Measurements from ENCODE around the gene NCOR1.
"Not testable (repeated sequence)": the region's sequence is repeated elsewhere in the genome, so short reads cannot be mapped to it uniquely, and the experiment has no call there.

Gene NCOR1

DNA sequence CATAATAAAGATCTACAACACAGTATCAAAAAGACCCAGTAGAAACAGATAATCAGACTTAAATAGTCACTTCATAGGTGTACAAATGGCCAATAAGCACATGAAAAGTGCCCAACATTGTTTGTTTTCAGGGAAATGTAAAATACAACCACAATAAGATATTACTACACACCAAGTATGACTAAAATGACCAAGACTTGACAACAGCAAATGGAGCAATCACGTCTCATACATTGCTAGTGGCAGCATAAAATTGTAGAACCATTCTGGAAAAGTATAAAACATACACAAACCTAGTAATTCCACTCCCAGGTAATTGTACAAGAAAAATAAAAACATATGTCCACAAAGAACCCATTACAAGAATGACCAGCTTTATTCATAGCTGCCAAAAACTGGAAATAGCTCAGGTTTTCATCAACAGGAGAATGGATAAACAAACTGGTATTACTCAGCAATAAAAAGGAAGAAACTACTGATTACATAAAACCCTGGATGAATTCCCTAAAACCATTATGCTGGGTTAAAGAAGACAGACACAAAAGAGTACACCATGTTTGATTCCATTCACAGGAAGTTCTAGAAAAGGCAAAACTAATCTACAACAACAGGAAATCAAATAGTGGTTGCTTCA, 130.2 kb downstream of the NCOR1 start:
- no peak for DNase-seq

DNA sequence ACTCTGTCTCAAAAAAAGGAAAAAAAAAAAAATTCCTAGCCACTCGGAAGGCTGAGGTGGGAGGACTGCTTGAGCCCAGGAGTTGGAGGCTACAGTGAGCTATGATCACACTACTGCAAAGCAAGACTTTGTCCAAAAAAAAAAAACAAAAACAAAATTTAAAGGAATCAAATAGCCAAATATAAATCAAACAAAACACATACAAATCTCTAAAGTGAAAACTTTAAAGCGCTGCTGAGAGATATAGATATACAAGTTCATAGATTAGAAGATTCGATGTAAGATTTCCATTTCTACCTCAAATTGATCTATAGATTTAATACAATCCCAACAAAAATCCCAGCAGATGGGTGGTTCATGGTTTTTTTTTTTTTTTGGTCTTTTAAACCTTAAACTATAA, 132.1 kb downstream of the NCOR1 start:
- no peak for DNase-seq

DNA sequence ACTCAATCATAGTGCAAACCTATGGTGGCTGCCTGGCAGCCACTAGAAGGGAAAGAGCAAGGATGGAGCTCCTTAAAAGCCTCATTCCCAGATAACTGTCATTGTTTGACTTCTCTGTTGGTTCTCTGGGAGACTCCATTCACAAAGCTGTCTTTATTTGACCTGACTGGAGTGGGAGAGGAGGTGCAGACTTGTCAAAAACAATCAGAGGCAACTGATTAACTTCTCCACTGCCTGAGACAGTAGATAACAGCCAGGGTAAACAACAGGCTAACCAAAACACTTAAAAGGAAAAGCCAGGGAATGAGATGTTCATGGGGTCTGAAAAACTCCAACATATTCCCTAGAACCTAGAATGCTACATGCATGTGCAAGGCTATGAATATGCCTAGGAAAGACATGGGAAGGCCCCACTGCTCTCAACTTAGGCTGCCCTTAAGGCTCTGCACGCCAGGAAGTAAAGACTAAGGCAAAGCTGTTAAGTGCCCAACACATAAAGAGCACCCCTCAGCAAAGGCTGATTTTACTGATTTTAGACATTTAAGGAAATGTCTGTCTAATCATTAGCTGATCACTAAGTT, 133.7 kb downstream of the NCOR1 start:
- no peak for DNase-seq

DNA sequence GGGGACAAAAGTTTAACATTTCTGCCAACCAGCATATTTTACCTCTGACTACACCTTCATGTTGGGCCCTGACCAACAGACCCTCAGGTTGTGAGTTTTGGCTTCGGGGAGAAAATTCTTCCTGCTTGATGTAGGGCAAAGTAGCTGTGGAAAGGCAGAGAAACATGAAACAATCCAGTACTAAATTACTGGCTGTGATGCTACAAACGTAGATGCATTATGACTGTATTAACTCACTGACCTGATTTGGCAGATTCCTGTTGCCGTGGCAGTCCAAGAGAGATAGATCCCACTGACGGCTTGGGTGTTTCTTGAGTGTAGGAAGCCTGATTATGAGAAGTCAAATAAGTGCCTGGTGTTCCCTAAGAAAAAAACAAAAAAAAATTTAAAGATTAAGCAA, 135.0 kb downstream of the NCOR1 start:
- no peak for DNase-seq

DNA sequence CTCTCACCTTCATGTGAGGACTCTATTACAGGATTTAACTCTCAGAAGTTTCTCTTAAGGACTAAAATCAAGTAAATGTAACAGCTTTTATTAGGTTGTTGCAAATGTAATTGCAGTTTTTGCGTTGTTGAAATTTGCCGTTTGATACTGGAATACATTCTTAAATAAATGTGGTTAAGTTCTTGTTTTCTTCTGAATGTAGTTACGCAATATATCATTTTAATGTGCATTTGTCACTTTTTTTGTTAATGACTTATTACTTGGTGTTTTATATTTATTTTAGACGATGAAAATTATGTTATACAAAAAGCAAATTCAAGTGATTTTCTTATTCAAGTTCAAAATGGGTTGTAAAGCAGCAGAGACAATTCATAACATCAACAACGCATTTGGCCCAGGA, 139.4 kb downstream of the NCOR1 start:
- DNase-seq = no peak

DNA sequence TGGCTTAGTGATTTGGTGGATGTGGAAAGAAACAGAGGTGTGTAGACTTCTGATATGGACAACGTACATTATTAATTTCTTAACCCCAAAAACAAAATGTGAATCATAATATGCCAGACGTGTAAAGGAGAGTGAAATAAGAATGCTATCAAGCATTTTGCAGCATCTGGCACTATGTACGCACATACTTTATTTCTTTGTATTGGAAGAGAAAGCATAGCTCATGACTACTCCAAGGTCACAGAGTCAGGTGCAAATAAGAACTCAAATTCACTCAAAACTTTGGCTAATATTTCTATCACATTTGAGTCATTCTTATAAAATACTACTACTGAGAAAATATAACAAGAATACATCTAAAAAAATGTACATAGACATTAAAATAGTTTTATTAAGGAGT, 140.9 kb downstream of the NCOR1 start:
- no peak for DNase-seq

DNA sequence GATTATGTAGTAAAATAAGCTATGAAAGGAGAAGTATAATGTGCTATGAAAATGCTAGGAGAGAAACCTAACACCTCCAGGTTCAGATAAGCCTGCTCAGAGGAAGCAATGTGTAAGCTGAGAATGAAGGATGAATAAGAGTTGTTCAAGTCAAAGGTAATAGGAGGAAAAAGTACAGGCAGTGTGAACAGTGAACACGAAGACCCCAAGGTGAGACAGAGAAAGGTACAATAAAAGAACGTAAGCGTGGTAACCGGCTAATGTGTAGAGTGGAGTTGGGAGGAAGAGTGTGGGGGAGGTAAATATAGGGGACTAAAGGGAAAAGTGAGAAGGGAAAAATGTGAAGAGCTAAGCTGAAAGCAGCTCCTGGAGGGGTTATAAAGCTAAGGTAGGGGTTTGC, 141.5 kb downstream of the NCOR1 start:
- no peak for DNase-seq

DNA sequence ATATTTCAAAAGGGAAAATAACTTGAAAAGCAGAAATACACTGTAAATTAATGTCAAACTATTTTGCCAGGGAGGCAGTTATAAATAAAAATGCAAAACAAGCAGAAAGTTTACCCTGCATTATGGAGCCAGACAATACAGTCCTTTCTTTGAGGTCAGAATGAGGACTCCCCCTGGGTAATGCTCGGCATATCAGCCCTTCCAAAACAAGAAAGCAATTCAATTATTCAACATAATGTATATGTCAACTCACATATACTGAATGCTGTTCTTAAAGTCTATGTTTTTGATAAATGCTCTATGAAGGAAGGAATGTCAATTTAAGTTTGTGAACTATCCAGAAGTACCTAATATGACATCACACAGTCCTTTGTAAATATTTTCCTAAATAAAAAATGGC, 143.3 kb downstream of the NCOR1 start:
- DNase-seq = no peak

DNA sequence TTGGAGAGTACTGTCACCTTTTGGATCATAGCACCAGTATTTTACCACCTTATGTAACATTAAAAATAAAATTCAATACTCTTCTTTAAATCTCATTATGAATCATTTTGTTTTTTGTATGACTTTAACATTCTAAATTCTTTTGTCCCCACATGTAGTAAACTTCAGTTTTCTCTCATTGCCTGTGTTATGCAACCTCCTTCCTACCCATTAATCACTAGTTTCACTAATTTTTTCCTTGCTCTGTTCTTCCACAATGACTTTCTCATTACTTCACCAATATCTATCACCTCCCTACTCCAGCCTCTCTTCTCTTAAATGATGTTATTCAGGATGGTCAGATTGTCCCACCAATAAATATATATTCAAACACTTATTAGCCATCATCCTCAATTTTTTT, 147.0 kb downstream of the NCOR1 start:
- no peak for DNase-seq

DNA sequence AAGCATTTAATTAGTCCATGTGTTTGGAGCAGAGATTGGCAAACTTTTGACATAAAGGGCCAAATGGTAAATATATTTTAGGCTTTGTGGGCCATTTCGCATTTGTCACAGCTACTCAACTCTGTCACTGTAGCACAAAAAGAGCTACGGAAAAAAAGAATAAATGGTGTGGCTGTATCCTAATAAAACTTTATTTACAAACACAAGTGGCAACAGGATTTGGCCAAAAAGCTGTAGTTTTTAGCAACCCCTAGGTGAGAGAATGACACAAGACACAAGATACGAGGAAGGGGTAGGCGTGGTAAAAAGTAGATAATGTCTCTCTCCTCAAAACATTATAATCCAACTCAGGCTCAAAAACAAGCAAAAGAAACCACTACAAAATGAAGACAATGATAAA, 149.2 kb downstream of the NCOR1 start:
- no peak for DNase-seq

DNA sequence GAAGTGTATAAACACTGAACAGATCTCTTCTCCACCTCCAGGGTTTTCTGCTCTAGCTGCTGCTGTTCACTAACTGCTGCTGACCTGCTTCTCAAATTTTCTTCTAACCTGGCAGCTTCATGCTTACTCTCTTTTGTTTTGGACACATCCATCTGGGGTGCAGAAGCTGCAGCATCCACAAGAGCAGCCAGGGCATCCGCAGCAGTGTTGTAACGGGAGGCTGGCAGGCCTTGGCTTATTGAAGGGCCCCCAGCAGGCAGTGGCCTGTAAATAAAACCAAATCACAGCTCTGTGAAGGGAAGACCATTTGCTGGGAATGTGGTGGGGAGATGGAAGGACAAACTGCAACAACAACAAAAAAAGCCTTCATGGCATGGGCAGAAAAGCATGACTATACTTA, 153.7 kb downstream of the NCOR1 start:
- DNase-seq = no peak

DNA sequence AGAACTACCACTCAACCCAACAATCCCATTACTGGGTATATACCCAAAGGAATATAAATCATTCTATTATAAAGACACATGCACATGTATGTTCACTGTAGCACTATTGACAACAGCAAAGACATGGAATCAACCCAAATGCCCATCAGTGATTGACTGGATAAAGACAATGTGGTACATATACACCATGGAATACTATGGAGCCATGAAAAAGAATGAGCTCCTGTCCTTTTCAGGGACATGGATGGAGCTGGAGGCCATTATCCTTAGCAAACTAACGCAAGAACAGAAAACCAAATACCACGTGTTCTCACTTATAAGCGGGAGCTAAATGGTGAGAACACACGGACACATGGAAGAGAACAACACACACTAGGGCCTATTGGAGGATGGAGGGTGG, 160.2 kb downstream of the NCOR1 start:
- DNase-seq = not testable (repeated sequence)

DNA sequence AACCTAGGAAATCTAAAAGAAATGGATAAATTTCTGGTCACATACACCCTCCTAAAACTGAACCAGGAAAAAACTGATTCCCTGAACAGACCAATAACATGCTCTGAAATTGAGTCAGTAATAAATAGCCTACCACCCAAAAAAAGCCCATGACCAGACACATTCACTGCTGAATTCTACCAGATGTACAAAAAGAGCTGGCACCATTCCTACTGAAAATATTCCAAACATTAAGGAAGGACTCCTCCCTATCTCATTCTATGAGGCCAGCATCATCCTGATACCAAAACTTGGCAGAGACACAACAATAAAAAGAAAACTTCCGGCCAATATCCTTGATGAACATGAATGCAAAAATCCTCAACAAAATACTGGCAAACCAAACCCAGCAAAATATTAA, 162.8 kb downstream of the NCOR1 start:
- DNase-seq = no peak

DNA sequence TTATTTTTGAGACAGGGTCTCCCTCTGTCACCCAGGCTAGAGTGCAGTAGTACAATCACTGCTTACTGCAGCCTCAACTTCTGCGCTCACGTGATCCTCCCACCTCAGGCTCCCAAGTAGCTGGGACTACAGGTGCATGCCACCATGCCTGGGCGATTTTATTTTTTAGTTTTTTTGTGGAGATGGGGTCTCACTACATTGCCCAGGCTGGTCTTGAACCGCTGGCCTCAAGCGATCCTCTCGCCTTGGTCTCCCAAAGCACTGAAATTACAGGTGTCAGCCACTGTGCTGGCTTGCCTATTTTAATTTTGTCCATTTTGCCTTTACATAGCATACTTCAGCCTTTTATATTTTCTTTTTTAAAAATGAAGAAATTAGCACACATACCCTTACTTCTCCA, 164.5 kb downstream of the NCOR1 start:
- no peak for DNase-seq

DNA sequence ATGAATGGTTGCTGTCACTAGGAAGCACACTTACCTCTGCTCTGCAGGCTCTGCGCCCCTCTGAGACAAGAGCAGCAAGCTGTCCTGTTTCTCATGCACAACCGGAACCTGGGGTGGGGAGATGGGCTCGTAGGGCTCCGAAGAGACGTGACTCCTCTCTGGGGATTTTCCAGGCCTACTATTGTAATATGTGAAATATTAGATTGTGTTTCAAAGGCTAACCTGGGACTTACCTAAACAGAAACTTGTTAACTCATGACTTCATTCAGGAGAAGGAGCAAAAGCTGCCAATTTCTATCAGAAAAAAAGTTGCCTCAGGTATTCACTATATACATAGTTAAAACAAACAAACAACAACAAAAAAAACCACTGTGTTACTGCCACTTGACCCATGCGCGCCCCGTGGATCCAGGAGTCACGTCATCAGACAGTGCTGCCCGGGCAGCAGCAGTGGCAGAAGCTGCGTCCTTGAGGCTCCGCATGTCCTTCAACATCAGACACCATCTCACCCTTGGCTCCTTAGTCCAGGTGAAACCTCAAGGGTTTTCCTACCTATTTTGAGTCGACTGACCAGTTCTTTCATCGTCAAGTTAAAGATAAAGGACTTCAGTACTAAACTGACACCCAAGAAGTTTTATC, 166.4 kb downstream of the NCOR1 start:
- DNase-seq = no peak

DNA sequence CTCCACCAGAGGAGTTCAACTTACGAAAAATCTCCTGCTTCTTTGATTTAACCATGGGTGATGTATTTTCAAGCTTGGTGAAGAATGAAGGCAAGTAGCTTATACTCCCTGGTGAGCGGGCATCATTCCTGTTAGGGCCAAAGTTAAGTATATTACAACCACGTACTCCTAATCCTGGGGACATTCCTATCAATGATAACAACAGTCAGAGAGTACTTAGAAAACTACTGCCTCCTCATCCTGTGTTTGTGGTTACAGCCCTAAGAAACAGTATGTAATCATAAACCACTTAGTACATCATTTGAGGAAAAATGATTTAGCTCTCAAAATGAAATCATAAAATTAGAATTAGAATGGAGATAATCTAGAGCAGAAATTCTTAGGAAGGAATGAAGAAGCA, 168.4 kb downstream of the NCOR1 start:
- no peak for DNase-seq

DNA sequence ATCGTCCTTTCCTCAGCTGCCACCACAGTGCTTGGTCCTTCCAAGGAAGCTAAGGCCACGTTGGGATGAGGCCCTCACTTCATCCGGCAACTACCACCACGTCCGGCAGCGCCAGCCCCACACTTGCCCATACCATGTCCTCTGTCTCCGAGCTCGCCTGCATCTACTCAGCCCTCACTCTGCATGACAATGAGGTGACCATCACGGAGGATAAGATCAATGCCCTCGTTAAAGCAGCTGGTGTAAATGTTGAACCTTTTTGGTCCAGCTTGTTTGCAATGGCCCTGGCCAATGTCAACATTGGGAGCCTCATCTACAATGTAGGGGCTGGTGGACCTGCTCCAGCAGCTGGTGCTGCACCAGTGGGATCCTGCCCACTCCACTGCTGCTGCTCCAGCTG, 170.8 kb downstream of the NCOR1 start:
- DNase-seq = no peak

DNA sequence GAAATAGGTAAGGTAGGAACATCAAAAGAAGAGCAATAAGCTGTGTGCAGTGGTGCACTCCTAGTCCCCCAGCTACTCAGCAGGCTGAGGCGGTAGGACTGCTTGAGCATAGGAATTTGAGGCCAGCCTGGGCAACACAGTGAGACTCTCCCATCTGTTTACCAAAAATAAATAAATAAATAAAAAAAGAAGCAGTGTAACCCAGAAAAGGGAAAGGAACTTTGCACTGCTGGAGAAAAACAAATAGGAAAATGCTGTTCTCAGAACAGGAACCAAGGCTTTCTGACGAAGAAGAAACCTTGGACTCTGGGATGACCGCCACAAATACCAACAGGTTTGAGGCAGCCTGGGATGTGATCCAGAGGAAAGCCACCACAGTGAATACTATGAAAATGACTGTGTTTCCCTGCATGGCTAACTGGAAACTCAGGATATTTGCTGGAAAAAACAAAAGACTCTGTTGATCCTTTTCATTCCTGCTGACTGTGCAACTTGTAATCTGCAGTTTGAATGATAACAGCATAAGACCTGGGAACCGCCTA, 174.6 kb downstream of the NCOR1 start:
- no peak for DNase-seq

DNA sequence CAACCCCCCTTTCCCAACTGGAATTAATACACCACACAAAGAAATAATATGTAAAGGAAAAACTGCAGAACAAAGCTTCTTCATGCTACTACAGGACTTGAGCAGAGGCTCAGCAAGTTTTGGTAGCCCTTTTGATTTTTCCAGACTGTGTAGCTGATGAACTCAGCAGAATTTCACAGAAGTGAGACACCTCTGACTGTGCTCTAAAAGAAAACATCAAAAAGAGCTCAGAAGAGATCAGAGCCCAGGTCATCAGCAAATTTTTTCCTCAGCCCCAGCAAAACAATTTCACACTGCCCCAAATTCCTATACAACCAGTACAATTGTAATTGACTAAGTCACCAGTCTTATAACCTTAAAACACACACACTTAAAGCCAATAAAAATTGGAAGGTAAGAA, 177.7 kb downstream of the NCOR1 start:
- DNase-seq = no peak

DNA sequence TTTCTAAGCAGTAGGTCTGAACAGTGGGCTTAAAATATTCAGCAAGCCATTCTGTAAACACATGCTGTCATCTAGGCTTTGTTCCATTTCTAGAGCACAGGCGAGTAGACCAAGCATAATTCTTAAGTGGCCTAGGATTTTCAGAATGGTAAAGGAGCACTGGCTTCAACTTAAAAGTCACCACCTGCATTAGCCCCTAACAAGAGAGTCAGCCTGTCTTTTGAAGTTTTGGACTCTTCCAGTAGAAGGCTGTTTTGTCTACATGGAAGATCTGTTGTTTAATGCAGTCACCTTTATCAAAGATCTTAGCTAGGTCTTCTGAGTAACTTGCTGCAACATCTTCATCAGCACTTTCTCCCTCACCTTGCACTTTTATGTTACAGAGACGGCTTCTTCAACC, 179.1 kb downstream of the NCOR1 start:
- no peak for DNase-seq

DNA sequence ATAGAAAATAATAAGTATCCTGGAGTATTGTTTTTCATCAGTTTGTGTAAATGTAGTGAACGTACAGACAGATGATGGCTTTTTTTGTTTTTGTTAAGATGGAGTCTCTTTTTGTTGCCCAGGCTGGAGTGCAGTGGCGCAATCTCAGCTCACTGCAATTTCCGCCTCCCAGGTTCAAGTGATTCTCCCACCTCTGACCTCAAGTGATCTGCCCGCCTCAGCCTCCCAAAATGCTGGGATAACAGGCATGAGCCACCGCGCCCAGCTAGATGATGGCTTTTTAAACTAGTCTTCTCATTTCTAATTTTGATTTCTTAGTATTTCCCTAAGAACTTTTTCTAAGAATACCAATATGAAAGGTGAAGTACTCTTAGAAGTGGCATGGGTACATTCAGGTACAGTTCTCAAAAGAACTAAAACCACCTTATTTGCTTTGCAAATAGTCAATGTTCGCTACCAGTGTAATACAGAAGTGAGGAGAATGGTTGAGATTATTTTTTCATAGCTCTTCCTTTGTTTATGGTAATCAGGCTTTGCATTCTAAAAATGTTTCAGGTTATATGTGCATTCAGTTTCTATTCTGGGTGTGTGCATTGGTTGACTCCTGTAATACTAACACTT, 181.5 kb downstream of the NCOR1 start:
- no peak for DNase-seq

DNA sequence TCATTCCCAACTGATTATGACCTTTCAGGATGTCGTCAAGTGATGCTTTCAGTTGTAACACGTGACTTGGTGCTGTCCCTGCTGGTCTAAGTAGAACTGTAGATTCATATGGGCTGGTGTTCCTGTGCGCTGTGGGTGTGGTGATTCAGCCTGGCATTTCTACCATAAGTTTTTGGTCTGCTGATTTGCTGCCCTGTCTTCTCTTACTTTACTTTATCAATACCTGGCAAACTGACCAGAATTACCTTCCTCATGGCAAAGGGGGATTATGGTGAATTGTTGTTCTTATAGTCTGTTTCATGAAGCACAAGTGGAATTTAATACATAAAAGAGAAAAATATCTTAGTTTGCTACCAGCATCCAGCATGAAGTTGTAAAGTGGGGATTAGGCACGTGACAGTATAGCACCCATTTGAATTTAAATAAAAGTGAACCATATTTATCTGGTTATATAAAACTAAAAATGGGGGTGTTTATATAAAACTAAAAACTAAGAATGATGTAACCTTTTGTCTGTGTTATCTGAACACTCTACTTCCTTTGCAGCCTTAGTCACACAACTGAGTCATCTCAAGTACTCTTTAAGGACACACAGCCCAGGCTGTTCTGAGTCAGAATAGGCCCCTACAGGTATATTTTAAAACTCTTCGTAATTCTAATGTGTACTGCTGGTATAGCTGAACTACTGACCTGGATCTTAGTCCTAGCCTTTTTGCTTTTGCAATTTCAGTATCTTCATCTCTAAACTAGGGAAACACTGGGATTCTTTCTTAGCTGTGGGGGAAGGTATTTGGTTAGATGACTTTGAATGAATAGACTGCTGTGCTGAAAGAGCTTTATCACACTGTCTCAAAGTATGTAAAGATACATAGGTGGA, 187.4 kb downstream of the NCOR1 start:
- peak in 1 of 2 donors; percentile 28 for DNase-seq

DNA sequence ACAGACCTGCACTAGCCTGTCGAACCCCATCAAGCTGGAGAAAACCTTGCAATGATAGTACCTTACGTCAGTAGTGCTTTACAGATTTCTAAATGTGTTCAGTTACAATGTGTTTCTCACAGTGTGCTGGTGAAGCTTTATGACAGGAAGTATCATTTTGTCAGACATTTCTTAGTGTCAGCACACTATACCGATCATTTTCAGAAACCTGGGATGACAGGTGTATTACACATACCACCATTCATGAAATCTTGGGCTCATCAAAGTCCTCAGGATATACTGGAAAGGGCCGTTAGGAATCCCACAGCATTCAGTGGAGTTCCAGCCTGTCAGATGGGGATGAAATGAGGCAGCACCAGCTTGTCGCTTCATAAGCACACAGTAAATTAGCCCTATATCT, 188.4 kb downstream of the NCOR1 start:
- no peak for DNase-seq

All from CD4-positive, alpha-beta T cell treated with Interleukin-4 for 1 hour (primary cell).